ENCODE data around the gene BTBD2. TPM values are rescaled to one million over a fixed set of nuclear protein-coding genes. Genes with fewer than 3 reads are reported as not detected.

BTBD2 gene
- polyA plus RNA-seq, 1 donor (not counting 4 experiments of a cell fraction or from before 2014, with no cell fraction given) = 22.3 TPM

DNA sequence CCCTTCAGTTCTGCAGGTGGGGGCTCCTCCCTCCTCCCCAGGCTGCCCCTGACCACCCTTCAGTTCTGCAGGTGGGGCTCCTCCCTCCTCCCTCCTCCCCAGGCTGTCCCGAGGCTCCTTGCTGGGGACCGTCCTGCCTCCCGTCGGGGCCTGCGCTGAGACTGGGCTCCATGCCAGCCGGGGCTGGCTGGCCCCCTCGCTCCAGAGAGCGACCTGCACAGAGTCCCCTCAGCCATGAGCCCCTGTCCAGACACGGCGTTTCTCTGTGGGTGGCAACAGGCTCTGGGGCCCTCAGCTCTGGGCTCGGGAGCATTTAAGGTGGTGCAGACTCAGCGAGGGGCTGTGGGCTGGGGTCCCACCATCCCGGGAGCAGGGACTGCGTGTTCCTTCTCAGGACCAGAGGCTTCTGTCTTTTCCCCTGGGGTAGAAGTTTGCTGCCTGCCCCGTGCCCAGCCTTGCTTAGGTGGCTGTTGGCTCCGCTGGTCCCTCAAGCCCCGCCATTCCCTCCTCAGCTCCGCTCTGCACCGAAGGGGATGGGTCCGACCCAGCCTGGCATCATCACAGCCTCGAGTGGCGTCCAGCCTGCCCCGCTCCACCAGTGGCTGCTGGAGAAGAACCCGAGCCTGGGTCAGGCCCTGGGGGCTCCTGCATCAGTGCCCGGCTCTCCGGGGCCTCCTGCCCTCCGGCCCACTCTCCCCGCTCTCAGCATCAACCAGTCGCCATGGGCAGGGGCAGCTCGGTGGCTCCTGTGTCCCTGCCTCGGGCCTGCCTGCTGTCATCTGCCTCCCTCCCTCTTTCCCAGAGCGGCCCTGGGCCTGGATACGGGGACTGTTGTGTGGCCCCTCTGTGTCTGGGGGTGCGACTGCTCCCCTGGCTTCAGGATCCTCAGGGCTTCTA lies 47.0 kb downstream of the BTBD2 start:
- Histone ChIP-seq H3K4me2 (ENCODE audit: control insufficient read depth, extremely low read depth, insufficient read depth, low read depth, low read length) (no peak overlapping the region), H3K4me3 (ENCODE audit: control insufficient read depth in 2 of 3, extremely low read depth in 1 of 3, insufficient read depth in 2 of 3, low read depth in 1 of 3, low read length in 3 of 3) (no peak overlapping the region), H3K36me3 (ENCODE audit: control insufficient read depth in 2 of 2, extremely low read depth in 1 of 2, insufficient read depth in 2 of 2, low read length in 2 of 2) (peaks cover 0 to 11% of the 10 kb centered on the region in 2 experiments), H3K4me1 (ENCODE audit: control insufficient read depth, extremely low read depth, insufficient read depth, low read length) (no peaks in the 10 kb centered on the region), H2AFZ (ENCODE audit: control insufficient read depth, low read length) (no peak overlapping the region), H3K27me3 (ENCODE audit: control insufficient read depth, extremely low read depth, insufficient read depth, low read length) (no peaks in the 10 kb centered on the region), H3K9me3 (ENCODE audit: control insufficient read depth, low read depth, low read length) (no peaks in the 10 kb centered on the region), H3K79me2 (ENCODE audit: control insufficient read depth, insufficient read depth, low read length) (peaks cover 42% of the 10 kb centered on the region), H3K27ac (ENCODE audit: control insufficient read depth, insufficient read depth, low read length) (no peak overlapping the region), H3K9ac (ENCODE audit: control insufficient read depth, extremely low read depth, insufficient read depth, low read length) (no peak overlapping the region), H3K9me1 (ENCODE audit: control insufficient read depth, extremely low read depth, insufficient read depth, low read length) (no peaks in the 10 kb centered on the region), H4K20me1 (ENCODE audit: control insufficient read depth, extremely low read depth, insufficient read depth, low read length) (peaks cover 9% of the 10 kb centered on the region)
- TF ChIP-seq EZH2 (IDR thresholded peaks at IDR 0.05; ENCODE audit: low read length) = no peak
- no peak for TF ChIP-seq CTCF (optimal IDR thresholded peaks at IDR 0.05 in 1 of 3, IDR thresholded peaks at IDR 0.05 in 1 of 3, conservative IDR thresholded peaks at IDR 0.05 in 1 of 3; ENCODE audit: extremely low read depth in 1 of 3, insufficient read depth in 2 of 3, low read length in 3 of 3)
- no peak for FAIRE-seq
- DNase-seq (ENCODE audit: low read depth, low spot score) = no peak
- dilution Hi-C loops (cut with MboI; ENCODE audit: extremely low pct_ligation_motif_present, low sequenced_read_pairs) = no loop called here

GRCh38 chr19:1967087-1967608 lies 48.4 kb downstream of the BTBD2 start:
- H3K4me3 ChIP-seq (ENCODE audit: control insufficient read depth in 2 of 3, extremely low read depth in 1 of 3, insufficient read depth in 2 of 3, low read depth in 1 of 3, low read length in 3 of 3) = no peak overlapping the region
- no peaks in the 10 kb centered on the region for H3K9me1 ChIP-seq (ENCODE audit: control insufficient read depth, extremely low read depth, insufficient read depth, low read length)
- peaks cover 6% of the 10 kb centered on the region for H4K20me1 ChIP-seq (ENCODE audit: control insufficient read depth, extremely low read depth, insufficient read depth, low read length)
- H3K36me3 ChIP-seq (ENCODE audit: control insufficient read depth in 2 of 2, extremely low read depth in 1 of 2, insufficient read depth in 2 of 2, low read length in 2 of 2) = peaks cover 0 to 15% of the 10 kb centered on the region in 2 experiments
- peaks cover 42% of the 10 kb centered on the region for H3K79me2 ChIP-seq (ENCODE audit: control insufficient read depth, insufficient read depth, low read length)
- no peak overlapping the region for H3K9ac ChIP-seq (ENCODE audit: control insufficient read depth, extremely low read depth, insufficient read depth, low read length)
- no peak overlapping the region for H3K4me2 ChIP-seq (ENCODE audit: control insufficient read depth, extremely low read depth, insufficient read depth, low read depth, low read length)
- H3K9me3 ChIP-seq (ENCODE audit: control insufficient read depth, low read depth, low read length) = no peaks in the 10 kb centered on the region
- FAIRE-seq (no peak), DNase-seq (ENCODE audit: low read depth, low spot score) (no peak)
- dilution Hi-C loops (cut with MboI; ENCODE audit: extremely low pct_ligation_motif_present, low sequenced_read_pairs) = no loop called here
- no peak overlapping the region for H2AFZ ChIP-seq (ENCODE audit: control insufficient read depth, low read length)
- H3K4me1 ChIP-seq (ENCODE audit: control insufficient read depth, extremely low read depth, insufficient read depth, low read length) = no peaks in the 10 kb centered on the region
- TF ChIP-seq EZH2 (IDR thresholded peaks at IDR 0.05; ENCODE audit: low read length) = no peak
- TF ChIP-seq CTCF (optimal IDR thresholded peaks at IDR 0.05 in 1 of 3, IDR thresholded peaks at IDR 0.05 in 1 of 3, conservative IDR thresholded peaks at IDR 0.05 in 1 of 3; ENCODE audit: extremely low read depth in 1 of 3, insufficient read depth in 2 of 3, low read length in 3 of 3) = no peak
- no peak overlapping the region for H3K27ac ChIP-seq (ENCODE audit: control insufficient read depth, insufficient read depth, low read length)
- H3K27me3 ChIP-seq (ENCODE audit: control insufficient read depth, extremely low read depth, insufficient read depth, low read length) = no peaks in the 10 kb centered on the region
